Sigmoid colon (tissue), 7 donors: ENCODE data around the gene FABP7. TPM values are rescaled to one million over a fixed set of nuclear protein-coding genes. Genes with fewer than 3 reads are reported as not detected.

Experiments
- DNase-seq: peaks from one replicate; pipeline ENCODE4 v3.0.0-alpha.2; 2019
- H3K27ac ChIP-seq, 4 donors: fragments of 200-600 bp; sonication (generic); one replicate each; pipeline ENCODE4 v1.5.1; 2016 to 2019; ENCODE audit warnings: mild to moderate bottlenecking in 1 of 4
- H3K27me3 ChIP-seq, 3 donors: fragments of 200-600 bp; sonication (generic); one replicate each; pipeline ENCODE4 v1.5.1; 2019; ENCODE audit warnings: mild to moderate bottlenecking in 1 of 3
- H3K36me3 ChIP-seq, 4 donors: fragments of 200-600 bp; sonication (generic); one replicate each; pipeline ENCODE4 v1.5.1; 2016 to 2019
- H3K4me1 ChIP-seq, 4 donors: fragments of 200-600 bp; sonication (generic); one replicate each; pipeline ENCODE4 v1.5.1; 2017 to 2019
- H3K4me3 ChIP-seq, 4 donors: fragments of 200-600 bp; sonication (generic); one replicate each; pipeline ENCODE4 v1.5.1; 2017 to 2019; ENCODE audit warnings: mild to moderate bottlenecking in 2 of 4, moderate library complexity in 1 of 4
- H3K9me3 ChIP-seq, 4 donors: fragments of 200-600 bp in 3 of 4; sonication (generic) in 3 of 4; one replicate each; pipeline versions ENCODE4 v1.5.1 to v1.6.1; 2013 to 2019
- CTCF ChIP-seq, 4 experiments: fragments of 450-650 bp in 3 of 4; fragments of 200-600 bp in 1 of 4; IDR thresholded peaks; one replicate each; pipeline ENCODE4 v1.5.1; 2016 to 2019; ENCODE audit warnings: antibody characterized with exemption in 4 of 4, mild to moderate bottlenecking in 3 of 4, moderate library complexity in 2 of 4
- EP300 ChIP-seq, 4 donors: sonication (generic); formaldehyde crosslinking; IDR thresholded peaks; one replicate each; pipeline ENCODE4 v1.6.1; 2017; ENCODE audit warnings: antibody characterized with exemption in 4 of 4
- POLR2A ChIP-seq, 2 donors: fragments of 450-650 bp; IDR thresholded peaks; one replicate each; pipeline ENCODE4 v1.6.1; 2016; ENCODE audit warnings: antibody characterized with exemption in 2 of 2, mild to moderate bottlenecking in 2 of 2, moderate library complexity in 2 of 2
- POLR2AphosphoS5 ChIP-seq, 4 donors: sonication (generic); formaldehyde crosslinking; IDR thresholded peaks; one replicate each; pipeline ENCODE4 v1.6.1; 2017; ENCODE audit warnings: antibody characterized with exemption in 4 of 4
- WGBS, 2 donors: extraction: QIAGEN DNeasy Blood & Tissue Kit; methylation state at CpG; one replicate each; pipeline ENCODE4 v1.1.7; 2013; 5-methylcytosine and 5-hydroxymethylcytosine counted together
- intact Hi-C: fragments of 100-400 bp; cut with DNase I; formaldehyde crosslinking; loops from one replicate; pipeline ENCODE4 v1.15.1; 2023
- polyA plus RNA-seq, 3 donors: library from polyadenylated mRNA; stranded (reverse); fragments of 200-250 nt; gene quantifications; one replicate each; pipeline ENCODE4 v1.2.3, GENCODE V29; 2013
- total RNA-seq, 4 donors: library from RNA; depleted of rRNA; stranded (reverse); fragments of >200 nt; gene quantifications; one replicate each; pipeline ENCODE4 v1.1.0, GENCODE V29; 2016
- donor health status: healthy with polysubstance abuse.
- donor health status: Bipolar disorder and iron deficiency.
- donor health status: healthy.

FABP7 gene
- total and polyA plus RNA-seq, 7 donors, result not detected

GRCh38 chr6:122772724-122773415 is 6.6 kb upstream of the FABP7 start:
- H3K27ac ChIP-seq, result no peak overlapping the region
- no peaks in the 10 kb centered on the region for H3K9me3 ChIP-seq
- no peaks in the 10 kb centered on the region for H3K27me3 ChIP-seq
- 26 to 70% methylated on average over 3 of the region's 3 CpGs for WGBS, 2 donors
- intact Hi-C loops, result no loop called here
- no peaks in the 10 kb centered on the region for H3K4me1 ChIP-seq
- DNase-seq, result no peak
- H3K36me3 ChIP-seq, result no peaks in the 10 kb centered on the region
- TF ChIP-seq EP300 (IDR thresholded peaks at IDR 0.05), result no peak
- TF ChIP-seq POLR2AphosphoS5 (IDR thresholded peaks at IDR 0.05), result no peak
- TF ChIP-seq CTCF (IDR thresholded peaks at IDR 0.05), result no peak
- no peak for TF ChIP-seq POLR2A (IDR thresholded peaks at IDR 0.05)
- no peak overlapping the region for H3K4me3 ChIP-seq

- H3K4me1 ChIP-seq, result no peaks in the 10 kb centered on the region
- DNase-seq, result no peak
- H3K4me3 ChIP-seq, result no peak overlapping the region
- H3K36me3 ChIP-seq, result no peaks in the 10 kb centered on the region
- no peaks in the 10 kb centered on the region for H3K9me3 ChIP-seq
- H3K27me3 ChIP-seq, result no peaks in the 10 kb centered on the region
- intact Hi-C loops, result no loop called here
- no peak overlapping the region for H3K27ac ChIP-seq
- TF ChIP-seq EP300 (IDR thresholded peaks at IDR 0.05) (no peak), POLR2AphosphoS5 (IDR thresholded peaks at IDR 0.05) (no peak), CTCF (IDR thresholded peaks at IDR 0.05) (no peak), POLR2A (IDR thresholded peaks at IDR 0.05) (no peak)
Observed at GRCh38 chr6:122775975-122776374, 3.5 kb upstream of the FABP7 start.

GRCh38 chr6:122778302-122778701 is 1.2 kb upstream of the FABP7 start:
- H3K4me3 ChIP-seq, result no peak overlapping the region
- H3K9me3 ChIP-seq, result no peaks in the 10 kb centered on the region
- no peak for TF ChIP-seq EP300 (IDR thresholded peaks at IDR 0.05)
- TF ChIP-seq CTCF (IDR thresholded peaks at IDR 0.05), result no peak
- TF ChIP-seq POLR2AphosphoS5 (IDR thresholded peaks at IDR 0.05), result no peak
- no peak for TF ChIP-seq POLR2A (IDR thresholded peaks at IDR 0.05)
- WGBS, 2 donors, result 93 to 96% methylated on average over 5 of the region's 5 CpGs
- no peaks in the 10 kb centered on the region for H3K4me1 ChIP-seq
- no peaks in the 10 kb centered on the region for H3K27me3 ChIP-seq
- no peaks in the 10 kb centered on the region for H3K36me3 ChIP-seq
- intact Hi-C loops, result no loop called here
- no peak overlapping the region for H3K27ac ChIP-seq
- no peak for DNase-seq

- no peaks in the 10 kb centered on the region for H3K9me3 ChIP-seq
- TF ChIP-seq POLR2A (IDR thresholded peaks at IDR 0.05), result no peak
- TF ChIP-seq EP300 (IDR thresholded peaks at IDR 0.05), result no peak
- no peaks in the 10 kb centered on the region for H3K27me3 ChIP-seq
- WGBS, 2 donors, result 71 to 79% methylated on average over 13 of the region's 13 CpGs
- intact Hi-C loops, result no loop called here
- no peaks in the 10 kb centered on the region for H3K36me3 ChIP-seq
- DNase-seq, result no peak
- H3K4me1 ChIP-seq, result no peaks in the 10 kb centered on the region
- no peak overlapping the region for H3K4me3 ChIP-seq
- H3K27ac ChIP-seq, result no peak overlapping the region
Observed at GRCh38 chr6:122778985-122779661, 393 bp upstream of the FABP7 start.

- intact Hi-C loops, result no loop called here
- Histone ChIP-seq H3K4me3 (no peak overlapping the region), H3K9me3 (no peaks in the 10 kb centered on the region), H3K27me3 (no peaks in the 10 kb centered on the region), H3K27ac (no peak overlapping the region), H3K4me1 (no peaks in the 10 kb centered on the region), H3K36me3 (no peaks in the 10 kb centered on the region)
- TF ChIP-seq POLR2AphosphoS5 (IDR thresholded peaks at IDR 0.05), result no peak
- no peak for TF ChIP-seq EP300 (IDR thresholded peaks at IDR 0.05)
- TF ChIP-seq CTCF (IDR thresholded peaks at IDR 0.05), result no peak
- TF ChIP-seq POLR2A (IDR thresholded peaks at IDR 0.05), result no peak
- DNase-seq, result no peak
- WGBS, 2 donors, result 59 to 60% methylated on average over 5 of the region's 5 CpGs
Observed at GRCh38 chr6:122780114-122780513, 598 bp downstream of the FABP7 start.
